Ishikawa (cell line): ENCODE results near the gene TECPR2.

Experiments used
- CEBPB ChIP-seq: IDR thresholded peaks from 2 replicates; pipeline ENCODE4 v1.6.1; 2012
- CREB1 ChIP-seq: IDR thresholded peaks from 2 replicates; pipeline ENCODE4 v1.6.1; 2012; ENCODE audit warnings: low read depth
- EGR1 ChIP-seq: IDR thresholded peaks from 2 replicates; pipeline ENCODE4 v1.6.1; 2012
- EP300 ChIP-seq: IDR thresholded peaks from 2 replicates; pipeline ENCODE4 v1.6.1; 2012; ENCODE audit warnings: borderline replicate concordance
- FOXM1 ChIP-seq: IDR thresholded peaks from 2 replicates; pipeline ENCODE4 v1.6.1; 2012; ENCODE audit warnings: low read depth, borderline replicate concordance
- NFIC ChIP-seq: IDR thresholded peaks from 2 replicates; pipeline ENCODE4 v1.6.1; 2012
- RAD21 ChIP-seq: IDR thresholded peaks from 2 replicates; pipeline ENCODE4 v1.6.1; 2012; ENCODE audit warnings: low read depth
- TAF1 ChIP-seq: IDR thresholded peaks from 2 replicates; pipeline ENCODE4 v1.6.1; 2012; ENCODE audit warnings: low read depth, mild to moderate bottlenecking
- TCF12 ChIP-seq: IDR thresholded peaks from 2 replicates; pipeline ENCODE4 v1.6.1; 2012; ENCODE audit warnings: low read depth
- TEAD4 ChIP-seq: IDR thresholded peaks from 2 replicates; pipeline ENCODE4 v1.6.1; 2012
- YY1 ChIP-seq: IDR thresholded peaks from 2 replicates; pipeline ENCODE4 v1.6.1; 2012; ENCODE audit warnings: low read depth
- ZBTB7A ChIP-seq: IDR thresholded peaks from 2 replicates; pipeline ENCODE4 v1.6.1; 2012; ENCODE audit warnings: low read depth
- TF ChIP-seq, protein P1 (sequence below): IDR thresholded peaks from 2 replicates; pipeline ENCODE4 v1.6.1; 2012
- TF ChIP-seq, protein P2 (sequence below): IDR thresholded peaks from 2 replicates; pipeline ENCODE4 v1.6.1; 2012
- TF ChIP-seq, protein P3 (sequence below): IDR thresholded peaks from 2 replicates; pipeline ENCODE4 v1.6.1; 2012; ENCODE audit warnings: low read depth, mild to moderate bottlenecking

TECPR2 gene

DNA sequence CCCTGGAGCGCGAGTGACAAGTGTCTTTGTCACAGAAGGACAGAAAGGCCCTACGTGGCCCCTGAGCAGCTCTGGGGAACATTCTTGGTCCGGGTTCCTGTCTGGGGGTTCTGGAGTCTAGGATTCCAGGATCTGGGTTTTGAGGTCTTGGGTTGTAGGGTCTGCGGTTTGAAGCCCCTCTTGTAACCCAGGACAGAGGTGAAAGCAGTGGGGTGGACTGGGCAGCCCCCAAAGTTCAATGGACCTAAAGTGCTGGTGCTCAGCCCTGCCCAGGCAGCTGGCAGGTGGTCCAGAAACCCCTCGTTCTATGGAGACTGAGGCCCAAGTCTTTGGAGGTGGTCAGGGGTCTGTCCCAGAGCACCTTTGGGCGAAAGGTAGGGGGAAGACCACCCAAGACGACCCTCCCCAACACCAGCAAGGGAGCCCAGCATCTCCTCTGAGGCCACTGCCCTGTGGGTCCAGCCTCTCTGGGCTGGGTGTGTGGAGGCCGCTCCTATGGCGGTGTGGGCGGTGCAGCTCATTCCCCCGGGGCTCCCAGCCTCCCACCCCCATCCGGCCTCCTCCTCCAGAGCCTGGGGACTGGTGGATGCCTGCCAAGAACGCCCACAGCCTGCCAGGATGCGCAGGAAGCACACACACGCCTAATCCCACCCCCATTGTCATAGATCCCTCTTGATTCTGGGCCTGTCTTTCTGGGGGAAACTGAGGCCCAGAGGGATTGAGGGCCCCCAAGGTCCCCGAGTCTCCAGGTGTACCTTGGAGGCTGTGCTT, 177.0 kb downstream of the TECPR2 start:
- TF ChIP-seq EGR1 (peak; percentile 27; the same call in 1 of the 2 replicates), FOXM1 (no peak)

DNA sequence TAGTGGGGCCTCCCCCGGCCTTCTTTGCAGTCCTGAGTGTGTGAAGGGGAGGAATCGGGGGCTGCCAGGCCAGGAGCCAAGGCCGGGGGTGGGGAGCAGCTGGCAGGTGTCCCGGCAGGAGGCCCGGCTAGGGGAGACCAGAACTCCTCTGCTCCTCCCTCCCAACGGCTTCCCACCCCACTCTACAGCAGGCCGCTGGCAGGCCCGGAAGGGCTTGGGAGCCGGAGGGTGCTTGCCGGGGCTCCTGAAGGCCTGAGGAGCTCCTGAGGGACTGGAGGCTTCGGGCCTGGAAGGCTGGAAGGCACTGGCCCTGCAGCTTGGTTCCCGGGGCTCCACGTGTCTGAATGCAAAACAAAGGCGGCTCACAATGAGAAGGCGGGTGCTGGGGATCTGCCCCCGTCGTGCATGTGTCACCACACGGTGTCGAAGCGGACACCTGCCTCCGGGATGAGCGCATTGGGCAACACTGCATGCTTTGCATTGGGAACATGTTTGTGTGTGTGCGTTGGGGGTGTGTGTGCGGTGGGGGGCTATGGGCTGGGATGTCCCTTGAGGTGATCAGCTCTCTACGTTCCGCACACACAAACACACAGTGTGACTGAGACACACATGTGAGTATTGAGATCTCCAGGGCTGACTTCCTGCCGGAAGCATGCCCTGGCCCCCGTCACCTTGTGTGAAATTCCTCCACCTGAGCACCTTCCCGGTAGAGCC, 177.7 kb downstream of the TECPR2 start:
- TF ChIP-seq CEBPB (no peak), EGR1 (no peak), FOXM1 (no peak), YY1 (no peak), TEAD4 (no peak), EP300 (no peak), NFIC (no peak; the same call in 1 of the 2 replicates), RAD21 (no peak), CREB1 (no peak), TAF1 (no peak), TCF12 (no peak)
- TF ChIP-seq, protein P1, sequence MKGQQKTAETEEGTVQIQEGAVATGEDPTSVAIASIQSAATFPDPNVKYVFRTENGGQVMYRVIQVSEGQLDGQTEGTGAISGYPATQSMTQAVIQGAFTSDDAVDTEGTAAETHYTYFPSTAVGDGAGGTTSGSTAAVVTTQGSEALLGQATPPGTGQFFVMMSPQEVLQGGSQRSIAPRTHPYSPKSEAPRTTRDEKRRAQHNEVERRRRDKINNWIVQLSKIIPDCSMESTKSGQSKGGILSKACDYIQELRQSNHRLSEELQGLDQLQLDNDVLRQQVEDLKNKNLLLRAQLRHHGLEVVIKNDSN = no peak
- TF ChIP-seq, protein P2, sequence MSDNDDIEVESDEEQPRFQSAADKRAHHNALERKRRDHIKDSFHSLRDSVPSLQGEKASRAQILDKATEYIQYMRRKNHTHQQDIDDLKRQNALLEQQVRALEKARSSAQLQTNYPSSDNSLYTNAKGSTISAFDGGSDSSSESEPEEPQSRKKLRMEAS = no peak
- TF ChIP-seq, protein P3, sequence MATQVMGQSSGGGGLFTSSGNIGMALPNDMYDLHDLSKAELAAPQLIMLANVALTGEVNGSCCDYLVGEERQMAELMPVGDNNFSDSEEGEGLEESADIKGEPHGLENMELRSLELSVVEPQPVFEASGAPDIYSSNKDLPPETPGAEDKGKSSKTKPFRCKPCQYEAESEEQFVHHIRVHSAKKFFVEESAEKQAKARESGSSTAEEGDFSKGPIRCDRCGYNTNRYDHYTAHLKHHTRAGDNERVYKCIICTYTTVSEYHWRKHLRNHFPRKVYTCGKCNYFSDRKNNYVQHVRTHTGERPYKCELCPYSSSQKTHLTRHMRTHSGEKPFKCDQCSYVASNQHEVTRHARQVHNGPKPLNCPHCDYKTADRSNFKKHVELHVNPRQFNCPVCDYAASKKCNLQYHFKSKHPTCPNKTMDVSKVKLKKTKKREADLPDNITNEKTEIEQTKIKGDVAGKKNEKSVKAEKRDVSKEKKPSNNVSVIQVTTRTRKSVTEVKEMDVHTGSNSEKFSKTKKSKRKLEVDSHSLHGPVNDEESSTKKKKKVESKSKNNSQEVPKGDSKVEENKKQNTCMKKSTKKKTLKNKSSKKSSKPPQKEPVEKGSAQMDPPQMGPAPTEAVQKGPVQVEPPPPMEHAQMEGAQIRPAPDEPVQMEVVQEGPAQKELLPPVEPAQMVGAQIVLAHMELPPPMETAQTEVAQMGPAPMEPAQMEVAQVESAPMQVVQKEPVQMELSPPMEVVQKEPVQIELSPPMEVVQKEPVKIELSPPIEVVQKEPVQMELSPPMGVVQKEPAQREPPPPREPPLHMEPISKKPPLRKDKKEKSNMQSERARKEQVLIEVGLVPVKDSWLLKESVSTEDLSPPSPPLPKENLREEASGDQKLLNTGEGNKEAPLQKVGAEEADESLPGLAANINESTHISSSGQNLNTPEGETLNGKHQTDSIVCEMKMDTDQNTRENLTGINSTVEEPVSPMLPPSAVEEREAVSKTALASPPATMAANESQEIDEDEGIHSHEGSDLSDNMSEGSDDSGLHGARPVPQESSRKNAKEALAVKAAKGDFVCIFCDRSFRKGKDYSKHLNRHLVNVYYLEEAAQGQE = no peak

DNA sequence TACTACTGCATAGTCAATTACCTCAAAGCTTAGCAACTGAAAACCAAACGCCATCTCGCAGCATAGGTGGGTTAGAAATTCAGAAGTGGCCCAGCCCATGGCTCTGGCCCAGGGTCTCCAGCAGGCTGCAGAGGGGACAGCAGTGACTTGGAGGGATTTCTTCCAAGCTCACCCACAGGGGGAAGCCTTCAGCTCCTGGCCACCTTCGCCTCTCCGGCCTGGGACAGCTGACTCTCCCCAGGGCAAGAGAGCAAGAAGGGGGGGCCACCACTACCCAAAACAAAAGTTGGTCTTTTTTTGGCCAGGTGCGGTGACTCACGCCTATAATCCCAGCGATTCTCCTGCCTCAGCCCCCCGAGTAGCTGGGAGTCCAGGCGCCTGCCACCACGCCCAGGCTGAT, 179.0 kb downstream of the TECPR2 start:
- TF ChIP-seq FOXM1 (no peak), EP300 (no peak), RAD21 (no peak), ZBTB7A (no peak), YY1 (no peak)

DNA sequence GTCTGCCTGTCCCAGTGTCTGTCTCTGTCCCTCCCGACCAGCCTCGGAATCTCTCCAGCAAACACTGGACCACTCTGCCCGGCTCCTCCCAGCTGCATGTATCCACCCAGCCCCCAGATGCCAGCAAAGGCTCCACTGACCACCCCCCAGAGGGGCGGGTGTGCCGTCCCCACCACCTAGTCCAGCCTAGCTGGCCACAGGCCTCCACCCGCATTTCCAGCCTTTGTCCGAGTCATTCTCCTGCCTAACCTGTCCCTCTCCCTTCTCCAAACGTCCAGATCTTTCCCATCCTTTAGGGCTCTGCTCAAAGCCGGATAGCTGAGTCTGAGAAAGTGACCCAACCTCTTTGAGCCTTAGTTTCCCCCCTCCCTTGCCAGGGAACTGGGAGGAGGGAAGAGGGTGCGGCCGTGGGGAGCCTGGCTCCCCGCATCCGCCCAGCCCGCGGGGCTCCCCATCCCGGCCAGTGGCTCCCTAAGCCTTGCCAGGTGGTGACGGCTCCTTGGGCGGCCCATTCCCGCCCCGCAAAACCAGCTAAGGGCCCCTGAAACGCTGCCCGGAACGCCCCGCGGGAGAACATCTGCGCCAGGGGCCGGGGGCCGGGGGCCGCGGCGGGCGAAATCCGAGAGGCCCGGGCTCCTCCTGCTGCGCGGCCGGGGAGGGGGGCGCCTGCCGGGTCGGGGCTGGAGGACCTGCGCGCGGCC, 181.5 kb downstream of the TECPR2 start:
- TF ChIP-seq ZBTB7A = no peak; the same call in 1 of the 2 replicates
- no peak for TF ChIP-seq TAF1
- no peak for TF ChIP-seq TCF12
- TF ChIP-seq, protein P2 = no peak
- TF ChIP-seq EGR1 = no peak

DNA sequence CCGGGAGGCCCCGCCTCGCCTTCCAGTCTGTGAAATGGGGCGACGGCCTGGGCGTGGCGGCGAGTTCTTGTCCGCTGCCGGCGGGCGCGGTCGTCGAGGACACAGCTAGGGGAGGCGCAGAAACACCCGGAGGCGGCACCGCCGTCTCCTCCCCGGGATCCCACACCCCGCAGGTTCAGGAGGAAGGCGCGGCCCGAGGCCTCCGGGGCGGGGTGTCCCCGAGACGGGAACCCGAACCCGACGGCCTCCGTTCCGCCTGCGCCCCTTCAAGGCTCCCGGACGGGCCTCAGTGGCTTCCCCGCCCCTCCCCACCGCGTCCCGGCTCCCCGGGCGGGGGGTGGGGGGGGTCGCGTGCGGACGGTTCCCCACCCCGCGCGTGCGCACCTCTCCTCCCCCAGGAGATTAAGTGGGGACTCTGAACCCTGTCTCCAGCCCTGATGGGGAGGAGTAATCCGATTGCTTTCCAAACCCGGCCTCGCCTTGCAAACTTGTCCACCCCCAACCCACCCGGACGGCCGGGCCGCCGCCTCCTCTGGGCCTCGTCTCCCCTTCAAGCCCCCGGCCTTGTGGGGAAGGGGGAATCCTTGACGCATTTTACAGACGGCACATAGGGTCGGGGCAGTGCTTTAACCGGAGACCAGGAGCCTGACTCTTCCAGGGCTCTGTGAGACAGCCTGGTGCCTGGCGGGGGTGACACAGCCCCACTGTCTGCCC, 182.2 kb downstream of the TECPR2 start:
- no peak for TF ChIP-seq EGR1
- no peak for TF ChIP-seq CEBPB
- peak; percentile 70 for TF ChIP-seq ZBTB7A
- TF ChIP-seq YY1 = no peak
- no peak for TF ChIP-seq RAD21
- TF ChIP-seq NFIC = no peak
- TF ChIP-seq CREB1 = no peak
- no peak for TF ChIP-seq TCF12

DNA sequence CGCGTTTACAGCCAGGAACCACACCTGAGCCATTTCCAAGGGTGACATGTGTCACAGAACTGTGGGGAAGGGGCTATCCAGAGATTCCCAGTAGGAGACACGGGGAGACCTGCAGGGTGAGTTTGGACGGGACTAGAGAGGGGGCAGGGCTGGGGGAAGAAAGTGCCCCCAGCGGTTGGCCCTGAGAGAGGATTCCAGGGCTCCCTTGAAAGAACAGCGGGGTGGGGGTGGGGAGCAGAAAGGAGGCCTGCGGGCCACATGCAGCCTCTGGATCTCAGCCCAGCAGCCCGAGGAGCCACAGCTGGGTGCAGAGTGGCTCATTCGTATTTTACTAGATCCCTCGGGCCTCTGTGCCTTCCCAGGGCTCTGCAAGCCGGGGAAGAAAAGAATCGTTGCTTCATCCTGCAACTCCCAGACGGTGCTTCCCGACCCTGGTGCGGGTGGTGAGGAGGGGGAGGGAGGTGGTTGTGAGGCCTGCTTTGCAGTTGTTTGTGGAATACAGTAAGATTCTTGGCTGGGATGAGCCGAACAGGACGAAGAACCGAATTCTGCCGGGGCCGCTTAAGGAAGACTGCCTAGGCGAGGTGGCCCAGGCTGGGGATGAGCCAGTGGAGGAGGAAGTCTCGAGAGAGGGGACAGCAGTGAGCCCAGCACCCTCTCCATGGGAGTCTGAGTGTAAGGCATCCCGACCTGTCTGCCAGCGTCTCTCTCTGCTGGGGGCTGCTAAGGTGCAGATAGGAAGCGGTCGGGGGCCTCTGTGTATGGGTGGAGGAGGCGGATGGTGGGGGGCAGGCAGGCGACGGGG, 182.9 kb downstream of the TECPR2 start:
- TF ChIP-seq CREB1 (no peak), FOXM1 (no peak), EGR1 (no peak), RAD21 (no peak), TCF12 (no peak), YY1 (no peak), NFIC (no peak), TAF1 (no peak), ZBTB7A (no peak), CEBPB (no peak), TEAD4 (no peak), EP300 (no peak)
- TF ChIP-seq, protein P3 = no peak
- TF ChIP-seq, protein P1 = no peak
- TF ChIP-seq, protein P2 = no peak
